GM10266 (cell line): ENCODE measurements around the gene PSME1.

Experiments used
- DNase-seq: peaks from one replicate; pipeline ENCODE4 v3.0.0; 2012; ENCODE audit errors: extremely low spot score
- CTCF ChIP-seq: IDR thresholded peaks from 2 replicates; pipeline ENCODE4 v1.5.1; 2012; ENCODE audit warnings: mild to moderate bottlenecking, low read depth; ENCODE audit not compliant: control insufficient read depth, insufficient read depth; ENCODE audit errors: missing control alignments

PSME1 gene

GRCh38 chr14:24115422-24116127 lies 20.4 kb upstream of the PSME1 start:
- no peak for DNase-seq
- no peak for TF ChIP-seq CTCF

GRCh38 chr14:24116128-24116814 lies 19.7 kb upstream of the PSME1 start:
- no peak for DNase-seq
- TF ChIP-seq CTCF: no peak

GRCh38 chr14:24117179-24117578 lies 18.8 kb upstream of the PSME1 start:
- no peak for TF ChIP-seq CTCF
- no peak for DNase-seq

- TF ChIP-seq CTCF: no peak
- DNase-seq: no peak
These were observed 16.3 kb upstream of the PSME1 start for GRCh38 chr14:24119691-24120090.

- DNase-seq: no peak
These were observed 14.8 kb upstream of the PSME1 start for GRCh38 chr14:24121210-24121609.

GRCh38 chr14:24122416-24122815 lies 13.6 kb upstream of the PSME1 start:
- no peak for TF ChIP-seq CTCF
- no peak for DNase-seq

More at GRCh38 chr14:24121210-24121609, 14.8 kb upstream of the PSME1 start:
- no peak for TF ChIP-seq CTCF

GRCh38 chr14:24122898-24123297 lies 13.1 kb upstream of the PSME1 start:
- DNase-seq: no peak
- TF ChIP-seq CTCF: no peak
